Measurements from ENCODE around the gene PPP1R1C. TPM values are rescaled to one million over a fixed set of nuclear protein-coding genes. Genes with fewer than 3 reads are reported as not detected.

Gene PPP1R1C
- total and polyA plus RNA-seq, 3 donors from 2014 or later: 16.4 to 98.9 (median 26.2) TPM

GRCh38 chr2:181971032-181971431, 14.6 kb upstream of the PPP1R1C start:
- no peak for DNase-seq
- H3K27me3 ChIP-seq: no peaks in the 10 kb centered on the region
- TF ChIP-seq POLR2A (IDR thresholded peaks at IDR 0.05) (no peak), CTCF (IDR thresholded peaks at IDR 0.05) (no peak)
- no peaks in the 10 kb centered on the region for H3K9me3 ChIP-seq
- H3K4me1 ChIP-seq: no peaks in the 10 kb centered on the region
- H3K4me3 ChIP-seq: no peak overlapping the region
- H3K36me3 ChIP-seq (ENCODE audit: low read depth, missing control alignments): no peaks in the 10 kb centered on the region
- no peak overlapping the region for H3K27ac ChIP-seq
- intact Hi-C loops (cut with DNase I; ENCODE audit: low total_unique reads): no loop called here
- WGBS, 2 donors: 88 to 89% methylated on average over 3 of the region's 3 CpGs

- no peak for TF ChIP-seq CTCF (IDR thresholded peaks at IDR 0.05)
- TF ChIP-seq POLR2A (IDR thresholded peaks at IDR 0.05): no peak
- 83 to 87% methylated on average over 5 of the region's 5 CpGs for WGBS, 2 donors
- H3K27ac ChIP-seq: no peak overlapping the region
- no peaks in the 10 kb centered on the region for H3K27me3 ChIP-seq
- no peak for DNase-seq
- H3K9me3 ChIP-seq: no peaks in the 10 kb centered on the region
- H3K4me1 ChIP-seq: no peaks in the 10 kb centered on the region
- intact Hi-C loops (cut with DNase I; ENCODE audit: low total_unique reads): no loop called here
- no peak overlapping the region for H3K4me3 ChIP-seq
- H3K36me3 ChIP-seq (ENCODE audit: low read depth, missing control alignments): no peaks in the 10 kb centered on the region
Measured at GRCh38 chr2:181972431-181973170, 13.1 kb upstream of the PPP1R1C start.

GRCh38 chr2:181973171-181973783, 12.4 kb upstream of the PPP1R1C start:
- no peaks in the 10 kb centered on the region for H3K36me3 ChIP-seq (ENCODE audit: low read depth, missing control alignments)
- intact Hi-C loops (cut with DNase I; ENCODE audit: low total_unique reads): no loop called here
- no peak for TF ChIP-seq CTCF (IDR thresholded peaks at IDR 0.05)
- TF ChIP-seq POLR2A (IDR thresholded peaks at IDR 0.05): no peak
- H3K27ac ChIP-seq: no peak overlapping the region
- H3K27me3 ChIP-seq: no peaks in the 10 kb centered on the region
- WGBS, 2 donors: 75 to 76% methylated on average over 5 of the region's 5 CpGs
- H3K4me1 ChIP-seq: no peaks in the 10 kb centered on the region
- H3K4me3 ChIP-seq: no peak overlapping the region
- no peaks in the 10 kb centered on the region for H3K9me3 ChIP-seq
- DNase-seq: no peak

GRCh38 chr2:181977661-181978350, 7.8 kb upstream of the PPP1R1C start:
- Histone ChIP-seq H3K27ac (no peak overlapping the region), H3K4me3 (no peak overlapping the region), H3K27me3 (no peaks in the 10 kb centered on the region), H3K4me1 (no peaks in the 10 kb centered on the region), H3K9me3 (no peaks in the 10 kb centered on the region), H3K36me3 (ENCODE audit: low read depth, missing control alignments) (no peaks in the 10 kb centered on the region)
- TF ChIP-seq CTCF (IDR thresholded peaks at IDR 0.05) (no peak), POLR2A (IDR thresholded peaks at IDR 0.05) (no peak)
- intact Hi-C loops (cut with DNase I; ENCODE audit: low total_unique reads): no loop called here
- 88 to 94% methylated on average over 5 of the region's 5 CpGs for WGBS, 2 donors
- no peak for DNase-seq

All from testis (tissue), 3 donors.